Astrocyte (in vitro differentiated cells and primary cell): Measurements from ENCODE around the gene WNT4.

ENCODE experiments used
- EZH2 ChIP-seq: IDR thresholded peaks from 2 replicates; pipeline ENCODE4 v1.6.1; 2012; ENCODE audit warnings: mild to moderate bottlenecking, low read length, inconsistent platforms; ENCODE audit not compliant: insufficient read depth
- TF ChIP-seq, protein P1 (sequence below): IDR thresholded peaks from 2 replicates; pipeline ENCODE4 v1.5.1; 2011; ENCODE audit warnings: low read depth, mild to moderate bottlenecking, inconsistent platforms, low read length, moderate library complexity; ENCODE audit not compliant: insufficient read depth

DNA sequence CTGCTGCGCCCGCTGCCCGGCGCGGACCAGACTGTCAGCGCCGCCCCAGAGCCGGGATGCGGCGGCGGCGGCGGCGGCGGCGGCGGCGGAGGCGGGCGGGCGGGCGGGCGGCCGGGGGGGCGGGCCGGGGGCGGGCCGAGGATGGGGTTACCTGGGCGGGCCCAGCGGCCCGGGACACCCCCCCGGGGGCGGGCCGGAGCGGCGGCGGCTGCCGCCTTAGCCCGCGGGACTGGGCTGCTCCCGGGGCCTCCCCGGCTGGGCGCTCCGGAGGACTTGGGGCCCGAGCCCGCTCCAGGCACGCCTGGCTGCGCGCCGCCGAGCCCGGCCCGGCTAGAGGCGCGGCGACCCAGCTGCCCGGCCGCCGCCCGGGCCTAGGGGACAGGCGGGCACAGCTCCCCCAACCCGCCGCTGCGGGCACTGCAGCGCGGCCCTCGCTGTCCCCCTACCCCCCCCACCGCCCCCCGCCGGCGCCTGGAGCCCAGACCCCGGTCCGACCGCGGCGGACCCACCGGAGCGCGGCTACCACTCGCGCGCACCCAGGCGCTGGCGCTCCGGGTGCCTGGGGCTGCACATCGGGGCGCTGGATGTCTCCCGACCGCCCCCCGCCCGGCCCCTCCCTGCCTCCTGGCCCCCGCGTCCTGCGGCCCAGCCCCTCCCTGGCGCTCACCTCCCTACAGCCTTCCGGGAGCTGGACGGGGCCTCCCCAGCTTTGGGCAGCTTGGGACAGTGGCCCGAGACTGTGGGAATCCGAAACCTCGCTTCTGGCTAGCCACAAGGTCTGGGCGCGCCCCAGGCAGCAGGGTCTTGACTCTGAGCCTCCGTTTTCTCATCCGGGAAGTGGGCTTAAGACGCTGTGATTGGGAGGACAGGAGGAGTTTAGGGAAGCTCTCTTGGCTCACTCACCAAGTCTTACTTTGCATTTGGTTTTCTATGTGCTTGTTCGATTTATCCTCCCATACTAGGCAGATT is at the start of gene WNT4:
- TF ChIP-seq, protein P1, sequence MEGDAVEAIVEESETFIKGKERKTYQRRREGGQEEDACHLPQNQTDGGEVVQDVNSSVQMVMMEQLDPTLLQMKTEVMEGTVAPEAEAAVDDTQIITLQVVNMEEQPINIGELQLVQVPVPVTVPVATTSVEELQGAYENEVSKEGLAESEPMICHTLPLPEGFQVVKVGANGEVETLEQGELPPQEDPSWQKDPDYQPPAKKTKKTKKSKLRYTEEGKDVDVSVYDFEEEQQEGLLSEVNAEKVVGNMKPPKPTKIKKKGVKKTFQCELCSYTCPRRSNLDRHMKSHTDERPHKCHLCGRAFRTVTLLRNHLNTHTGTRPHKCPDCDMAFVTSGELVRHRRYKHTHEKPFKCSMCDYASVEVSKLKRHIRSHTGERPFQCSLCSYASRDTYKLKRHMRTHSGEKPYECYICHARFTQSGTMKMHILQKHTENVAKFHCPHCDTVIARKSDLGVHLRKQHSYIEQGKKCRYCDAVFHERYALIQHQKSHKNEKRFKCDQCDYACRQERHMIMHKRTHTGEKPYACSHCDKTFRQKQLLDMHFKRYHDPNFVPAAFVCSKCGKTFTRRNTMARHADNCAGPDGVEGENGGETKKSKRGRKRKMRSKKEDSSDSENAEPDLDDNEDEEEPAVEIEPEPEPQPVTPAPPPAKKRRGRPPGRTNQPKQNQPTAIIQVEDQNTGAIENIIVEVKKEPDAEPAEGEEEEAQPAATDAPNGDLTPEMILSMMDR = no peak
- peak; percentile 50 for TF ChIP-seq EZH2
